GM18951 (cell line): ENCODE data around the gene ABCF2.

Experiments
- POLR2A ChIP-seq: IDR thresholded peaks from 4 replicates; pipeline ENCODE4 v1.6.1; 2011; ENCODE audit warnings: mild to moderate bottlenecking; ENCODE audit not compliant: insufficient read length, insufficient read depth; ENCODE audit errors: extremely low read depth
- in situ Hi-C: fragments of 300-500 bp; cut with MboI; formaldehyde crosslinking; loops from one replicate; pipeline ENCODE4 v1.12.0; 2022; ENCODE audit warnings: low sequenced_read_pairs, mixed read lengths, inconsistent platforms; ENCODE audit not compliant: unreplicated experiment

Gene ABCF2

GRCh38 chr7:151232091-151232916 is 5.3 kb upstream of the ABCF2 start, which contains the start of gene CHPF2:
Gene CHPF2 (plus strand): TSS chr7:151232483. CDS start chr7:151234012, 1,529 bp downstream.
- peak; percentile 94 for TF ChIP-seq POLR2A
- in situ Hi-C loops, result no loop called here

- in situ Hi-C loops, result no loop called here
- TF ChIP-seq POLR2A, result no peak
Observed at GRCh38 chr7:151231080-151231479, 4.1 kb upstream of the ABCF2 start.

- in situ Hi-C loops, result no loop called here
- no peak for TF ChIP-seq POLR2A
Observed at GRCh38 chr7:151229249-151229648, 2.2 kb upstream of the ABCF2 start.

GRCh38 chr7:151228024-151228866 is 1.2 kb upstream of the ABCF2 start:
- TF ChIP-seq POLR2A, result no peak
- in situ Hi-C loops, result no loop called here

GRCh38 chr7:151226560-151226874 is 488 bp downstream of the ABCF2 start:
- in situ Hi-C loops, result no loop called here
- TF ChIP-seq POLR2A, result no peak

- in situ Hi-C loops, result no loop called here
- TF ChIP-seq POLR2A, result no peak
Observed at GRCh38 chr7:151225948-151226510, 976 bp downstream of the ABCF2 start.

GRCh38 chr7:151223728-151224127 is 3.3 kb downstream of the ABCF2 start:
- TF ChIP-seq POLR2A, result no peak
- in situ Hi-C loops, result no loop called here

- TF ChIP-seq POLR2A, result no peak
- in situ Hi-C loops, result no loop called here
Observed at GRCh38 chr7:151218170-151218569, 8.8 kb downstream of the ABCF2 start.

GRCh38 chr7:151215396-151215795 is 11.6 kb downstream of the ABCF2 start:
- in situ Hi-C loops, result no loop called here
- no peak for TF ChIP-seq POLR2A

GRCh38 chr7:151213826-151214225 is 13.2 kb downstream of the ABCF2 start:
- in situ Hi-C loops, result no loop called here
- no peak for TF ChIP-seq POLR2A

- in situ Hi-C loops, result no loop called here
- TF ChIP-seq POLR2A, result no peak
Observed at GRCh38 chr7:151212626-151213025, 14.4 kb downstream of the ABCF2 start.

- in situ Hi-C loops, result no loop called here
- no peak for TF ChIP-seq POLR2A
Observed at GRCh38 chr7:151211155-151211772, 15.7 kb downstream of the ABCF2 start.
